ENCODE data around the gene OR5M10. TPM values are rescaled to one million over a fixed set of nuclear protein-coding genes. Genes with fewer than 3 reads are reported as not detected.
"Not testable (repeated sequence)": the region's sequence is repeated elsewhere in the genome, so short reads cannot be mapped to it uniquely, and the experiment has no call there.

The OR5M10 gene
- not detected for total RNA-seq
- not detected for total RNA-seq (2013)
- 0 reads per million in 29 experiments for total RNA-seq

- CTCF ChIA-PET: no interaction called here
- WGBS (ENCODE audit: insufficient coverage): 67% methylated on average over 1 of the region's 3 CpGs
- POLR2A ChIA-PET: no interaction called here
Measured at GRCh38 chr11:56577621-56578020, at the start of gene OR5M10. Gene OR5M10, minus strand, starts transcription at chr11:56577721. Its CDS starts 0 bp downstream, at chr11:56577721.

GRCh38 chr11:56625946-56626345, 48.4 kb upstream of the OR5M10 start:
- no peaks in the 10 kb centered on the region for H3K36me3 ChIP-seq (ENCODE audit: control insufficient read depth in 2 of 2, extremely low read depth in 1 of 2, insufficient read depth in 1 of 2, low read length in 1 of 2)
- no peak overlapping the region for H3K4me3 ChIP-seq (ENCODE audit: control insufficient read depth in 1 of 2, extremely low read depth in 1 of 2, low read length in 1 of 2)
- Mint-ChIP-seq H3K27me3 (no peaks in the 10 kb centered on the region), H3K9me3 (peaks cover 11 to 14% (median 12%) of the 10 kb centered on the region in 3 donors), H3K36me3 (no peaks in the 10 kb centered on the region), H3K4me3 (no peak overlapping the region), H3K27ac (no peak overlapping the region), H3K4me1 (no peaks in the 10 kb centered on the region)
- DNase-seq (no peak), ATAC-seq (replicated peaks in 1 of 4) (no peak)
- H3K9me3 ChIP-seq: no peaks in the 10 kb centered on the region
- ChIA-PET POLR2A (no interaction called here), CTCF (no interaction called here)
- H3K27me3 ChIP-seq (replicated peaks in 1 of 2; ENCODE audit: control insufficient read depth in 2 of 2, extremely low read depth in 1 of 2, insufficient read depth in 2 of 2, low read length in 1 of 2): no peaks in the 10 kb centered on the region
- no peaks in the 10 kb centered on the region for H3K4me1 ChIP-seq (ENCODE audit: control insufficient read depth in 1 of 2, extremely low read depth in 1 of 2, insufficient read depth in 2 of 2, low read length in 2 of 2)
- no CpG with 5 or more reads among the region's 2 CpGs for WGBS (ENCODE audit: insufficient coverage)
- H3K27ac ChIP-seq (ENCODE audit: low read length): no peak overlapping the region

More at GRCh38 chr11:56577621-56578020, at the start of gene OR5M10:
- H3K9me3 Mint-ChIP-seq: peaks cover 2 to 16% (median 8%) of the 10 kb centered on the region in 3 donors
- H3K27me3 Mint-ChIP-seq: no peaks in the 10 kb centered on the region
- Histone ChIP-seq H3K9me3 (no peaks in the 10 kb centered on the region), H3K27ac (ENCODE audit: low read length) (no peak within 1 kb of the TSS), H3K27me3 (replicated peaks in 1 of 2; ENCODE audit: control insufficient read depth in 2 of 2, extremely low read depth in 1 of 2, insufficient read depth in 2 of 2, low read length in 1 of 2) (no peaks in the 10 kb centered on the region), H3K4me3 (ENCODE audit: control insufficient read depth in 1 of 2, extremely low read depth in 1 of 2, low read length in 1 of 2) (no peak within 1 kb of the TSS), H3K4me1 (ENCODE audit: control insufficient read depth in 1 of 2, extremely low read depth in 1 of 2, insufficient read depth in 2 of 2, low read length in 2 of 2) (no peaks in the 10 kb centered on the region), H3K36me3 (ENCODE audit: control insufficient read depth in 2 of 2, extremely low read depth in 1 of 2, insufficient read depth in 1 of 2, low read length in 1 of 2) (no peaks in the 10 kb centered on the region)
- no peaks in the 10 kb centered on the region for H3K36me3 Mint-ChIP-seq
- DNase-seq (no peak), ATAC-seq (replicated peaks in 1 of 4) (no peak)
- H3K4me3 Mint-ChIP-seq: no peak within 1 kb of the TSS
- no peak within 1 kb of the TSS for H3K27ac Mint-ChIP-seq
- H3K4me1 Mint-ChIP-seq: no peaks in the 10 kb centered on the region

DNA sequence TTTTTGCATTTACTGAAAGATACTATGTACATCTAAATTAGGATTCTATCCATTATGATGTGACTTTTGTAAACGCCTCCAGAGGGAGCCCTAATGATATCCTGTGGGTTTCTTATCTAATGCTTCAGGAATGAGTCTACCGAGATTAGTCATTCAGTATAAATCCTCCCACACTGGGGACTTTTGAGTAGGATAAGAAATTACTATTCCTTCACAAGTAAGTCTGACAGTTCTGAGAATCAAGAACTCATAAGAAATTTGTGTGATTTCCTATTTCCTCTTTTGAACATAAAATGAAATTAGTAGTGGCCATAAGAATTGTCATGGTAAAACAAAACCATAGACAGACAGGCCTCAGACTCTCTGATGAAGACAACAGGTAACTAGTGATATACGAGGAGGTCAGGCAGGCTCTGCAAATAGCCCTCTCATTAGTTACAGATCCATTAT, 47.2 kb upstream of the OR5M10 start:
- no peak for DNase-seq
- no peaks in the 10 kb centered on the region for H3K36me3 Mint-ChIP-seq
- no peak overlapping the region for H3K4me3 Mint-ChIP-seq
- ChIA-PET CTCF (no interaction called here), POLR2A (no interaction called here)
- H3K27ac Mint-ChIP-seq: no peak overlapping the region
- Histone ChIP-seq H3K27me3 (replicated peaks in 1 of 2; ENCODE audit: control insufficient read depth in 2 of 2, extremely low read depth in 1 of 2, insufficient read depth in 2 of 2, low read length in 1 of 2) (no peaks in the 10 kb centered on the region), H3K4me1 (ENCODE audit: control insufficient read depth in 1 of 2, extremely low read depth in 1 of 2, insufficient read depth in 2 of 2, low read length in 2 of 2) (no peaks in the 10 kb centered on the region), H3K9me3 (no peaks in the 10 kb centered on the region), H3K4me3 (ENCODE audit: control insufficient read depth in 1 of 2, extremely low read depth in 1 of 2, low read length in 1 of 2) (no peak overlapping the region), H3K36me3 (ENCODE audit: control insufficient read depth in 2 of 2, extremely low read depth in 1 of 2, insufficient read depth in 1 of 2, low read length in 1 of 2) (no peaks in the 10 kb centered on the region), H3K27ac (ENCODE audit: low read length) (no peak overlapping the region)
- no peak for ATAC-seq (replicated peaks in 1 of 4)
- no peaks in the 10 kb centered on the region for H3K4me1 Mint-ChIP-seq
- H3K27me3 Mint-ChIP-seq: no peaks in the 10 kb centered on the region
- no CpG with 5 or more reads among the region's 3 CpGs for WGBS (ENCODE audit: insufficient coverage)
- H3K9me3 Mint-ChIP-seq: peaks cover 12 to 15% (median 14%) of the 10 kb centered on the region in 3 donors

- H3K4me1 Mint-ChIP-seq: no peaks in the 10 kb centered on the region
- no CpG with 5 or more reads among the region's 1 CpG for WGBS (ENCODE audit: insufficient coverage)
- H3K4me3 ChIP-seq (ENCODE audit: control insufficient read depth in 1 of 2, extremely low read depth in 1 of 2, low read length in 1 of 2): no peak overlapping the region
- H3K4me1 ChIP-seq (ENCODE audit: control insufficient read depth in 1 of 2, extremely low read depth in 1 of 2, insufficient read depth in 2 of 2, low read length in 2 of 2): no peaks in the 10 kb centered on the region
- H3K27ac ChIP-seq (ENCODE audit: low read length): no peak overlapping the region
- no peak for ATAC-seq (replicated peaks in 1 of 4)
- H3K27me3 ChIP-seq (replicated peaks in 1 of 2; ENCODE audit: control insufficient read depth in 2 of 2, extremely low read depth in 1 of 2, insufficient read depth in 2 of 2, low read length in 1 of 2): no peaks in the 10 kb centered on the region
- CTCF ChIA-PET: no interaction called here
- H3K27me3 Mint-ChIP-seq: no peaks in the 10 kb centered on the region
- POLR2A ChIA-PET: no interaction called here
- no peak for DNase-seq
- peaks cover 6 to 7% (median 7%) of the 10 kb centered on the region in 3 donors for H3K9me3 Mint-ChIP-seq
- H3K9me3 ChIP-seq: no peaks in the 10 kb centered on the region
- H3K4me3 Mint-ChIP-seq: no peak overlapping the region
- H3K27ac Mint-ChIP-seq: no peak overlapping the region
- no peaks in the 10 kb centered on the region for H3K36me3 ChIP-seq (ENCODE audit: control insufficient read depth in 2 of 2, extremely low read depth in 1 of 2, insufficient read depth in 1 of 2, low read length in 1 of 2)
- H3K36me3 Mint-ChIP-seq: no peaks in the 10 kb centered on the region
Measured at GRCh38 chr11:56611174-56611573, 33.7 kb upstream of the OR5M10 start.

DNA sequence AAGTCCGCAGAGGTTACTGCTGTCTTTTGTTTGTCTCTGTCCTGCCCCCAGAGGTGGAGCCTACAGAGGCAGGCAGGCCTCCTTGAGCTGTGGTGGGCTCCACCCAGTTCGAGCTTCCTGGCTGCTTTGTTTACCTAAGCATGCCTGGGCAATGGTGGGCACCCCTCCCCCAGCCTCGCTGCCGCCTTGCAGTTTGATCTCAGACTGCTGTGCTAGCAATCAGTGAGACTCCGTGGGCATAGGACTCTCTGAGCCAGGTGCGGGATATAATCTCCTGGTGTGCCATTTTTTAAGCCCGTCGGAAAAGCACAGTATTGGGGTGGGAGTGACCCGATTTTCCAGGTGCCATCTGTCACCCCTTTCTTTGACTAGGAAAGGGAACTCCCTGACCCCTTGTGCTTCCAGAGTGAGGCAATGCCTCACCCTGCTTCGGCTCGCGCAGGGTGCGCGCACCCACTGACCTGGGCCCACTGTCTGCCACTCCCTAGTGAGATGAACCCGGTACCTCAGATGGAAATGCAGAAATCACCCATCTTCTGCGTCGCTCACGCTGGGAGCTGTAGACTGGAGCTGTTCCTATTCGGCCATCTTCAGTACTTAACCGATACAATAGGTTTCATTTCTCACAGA, 14.7 kb upstream of the OR5M10 start:
- H3K4me1 Mint-ChIP-seq; DNase-seq; H3K36me3 ChIP-seq (ENCODE audit: control insufficient read depth in 2 of 2, extremely low read depth in 1 of 2, insufficient read depth in 1 of 2, low read length in 1 of 2); H3K9me3 Mint-ChIP-seq; POLR2A ChIA-PET; H3K4me3 Mint-ChIP-seq; H3K9me3 ChIP-seq; H3K27ac Mint-ChIP-seq; H3K4me3 ChIP-seq (ENCODE audit: control insufficient read depth in 1 of 2, extremely low read depth in 1 of 2, low read length in 1 of 2); H3K27ac ChIP-seq (ENCODE audit: low read length); H3K27me3 ChIP-seq (replicated peaks in 1 of 2; ENCODE audit: control insufficient read depth in 2 of 2, extremely low read depth in 1 of 2, insufficient read depth in 2 of 2, low read length in 1 of 2); H3K4me1 ChIP-seq (ENCODE audit: control insufficient read depth in 1 of 2, extremely low read depth in 1 of 2, insufficient read depth in 2 of 2, low read length in 2 of 2); H3K27me3 Mint-ChIP-seq; ATAC-seq (replicated peaks in 1 of 4); H3K36me3 Mint-ChIP-seq; CTCF ChIA-PET: not testable (repeated sequence)
- WGBS (ENCODE audit: insufficient coverage): 94% methylated on average over 8 of the region's 20 CpGs

GRCh38 chr11:56558574-56558973, 18.9 kb downstream of the OR5M10 start:
- H3K9me3 Mint-ChIP-seq: peaks cover 15 to 28% (median 25%) of the 10 kb centered on the region in 3 donors
- no peaks in the 10 kb centered on the region for H3K9me3 ChIP-seq
- no peak overlapping the region for H3K4me3 ChIP-seq (ENCODE audit: control insufficient read depth in 1 of 2, extremely low read depth in 1 of 2, low read length in 1 of 2)
- H3K36me3 ChIP-seq (ENCODE audit: control insufficient read depth in 2 of 2, extremely low read depth in 1 of 2, insufficient read depth in 1 of 2, low read length in 1 of 2): no peaks in the 10 kb centered on the region
- H3K36me3 Mint-ChIP-seq: no peaks in the 10 kb centered on the region
- no peak overlapping the region for H3K27ac ChIP-seq (ENCODE audit: low read length)
- H3K4me3 Mint-ChIP-seq: no peak overlapping the region
- DNase-seq: no peak
- 86% methylated on average over 6 of the region's 6 CpGs for WGBS (ENCODE audit: insufficient coverage)
- ChIA-PET CTCF (no interaction called here), POLR2A (no interaction called here)
- H3K27me3 Mint-ChIP-seq: no peaks in the 10 kb centered on the region
- no peak overlapping the region for H3K27ac Mint-ChIP-seq
- no peak for ATAC-seq (replicated peaks in 1 of 4)
- no peaks in the 10 kb centered on the region for H3K4me1 Mint-ChIP-seq
- H3K4me1 ChIP-seq (ENCODE audit: control insufficient read depth in 1 of 2, extremely low read depth in 1 of 2, insufficient read depth in 2 of 2, low read length in 2 of 2): no peaks in the 10 kb centered on the region
- H3K27me3 ChIP-seq (replicated peaks in 1 of 2; ENCODE audit: control insufficient read depth in 2 of 2, extremely low read depth in 1 of 2, insufficient read depth in 2 of 2, low read length in 1 of 2): no peaks in the 10 kb centered on the region

GRCh38 chr11:56554691-56555090, 22.8 kb downstream of the OR5M10 start:
- H3K9me3 ChIP-seq; ATAC-seq (replicated peaks in 1 of 4); POLR2A ChIA-PET; H3K27ac Mint-ChIP-seq; H3K27me3 Mint-ChIP-seq; H3K4me1 ChIP-seq (ENCODE audit: control insufficient read depth in 1 of 2, extremely low read depth in 1 of 2, insufficient read depth in 2 of 2, low read length in 2 of 2); H3K36me3 Mint-ChIP-seq; H3K4me3 Mint-ChIP-seq; CTCF ChIA-PET; H3K36me3 ChIP-seq (ENCODE audit: control insufficient read depth in 2 of 2, extremely low read depth in 1 of 2, insufficient read depth in 1 of 2, low read length in 1 of 2); H3K4me3 ChIP-seq (ENCODE audit: control insufficient read depth in 1 of 2, extremely low read depth in 1 of 2, low read length in 1 of 2); H3K27me3 ChIP-seq (replicated peaks in 1 of 2; ENCODE audit: control insufficient read depth in 2 of 2, extremely low read depth in 1 of 2, insufficient read depth in 2 of 2, low read length in 1 of 2); H3K4me1 Mint-ChIP-seq; H3K27ac ChIP-seq (ENCODE audit: low read length); DNase-seq: not testable (repeated sequence)
- WGBS (ENCODE audit: insufficient coverage): 100% methylated on average over 8 of the region's 13 CpGs
- peaks cover 8 to 17% (median 14%) of the 10 kb centered on the region in 3 donors for H3K9me3 Mint-ChIP-seq

All from T-cell (primary cell).